ENCODE measurements around the gene CDK15.

CDK15 gene

DNA sequence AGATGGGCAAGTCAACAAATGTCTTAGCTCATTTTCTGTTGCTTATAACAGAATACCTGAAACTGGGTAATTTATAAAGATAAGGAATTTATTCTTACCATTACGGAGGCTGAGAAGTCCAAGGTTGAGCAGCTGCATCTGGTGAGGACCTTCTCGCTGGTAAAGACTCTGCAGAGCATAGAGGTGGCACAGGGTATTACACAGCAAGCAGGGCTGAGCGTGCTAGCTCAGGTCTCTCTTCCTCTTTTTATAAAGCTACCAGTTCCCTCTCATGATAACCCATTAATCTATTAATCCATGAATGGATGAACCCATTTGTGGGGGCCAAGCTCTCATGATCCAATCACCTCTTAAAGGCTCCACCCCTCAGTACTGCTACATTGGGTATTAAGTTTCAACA, 109.1 kb downstream of the CDK15 start:
- no peak for DNase-seq

DNA sequence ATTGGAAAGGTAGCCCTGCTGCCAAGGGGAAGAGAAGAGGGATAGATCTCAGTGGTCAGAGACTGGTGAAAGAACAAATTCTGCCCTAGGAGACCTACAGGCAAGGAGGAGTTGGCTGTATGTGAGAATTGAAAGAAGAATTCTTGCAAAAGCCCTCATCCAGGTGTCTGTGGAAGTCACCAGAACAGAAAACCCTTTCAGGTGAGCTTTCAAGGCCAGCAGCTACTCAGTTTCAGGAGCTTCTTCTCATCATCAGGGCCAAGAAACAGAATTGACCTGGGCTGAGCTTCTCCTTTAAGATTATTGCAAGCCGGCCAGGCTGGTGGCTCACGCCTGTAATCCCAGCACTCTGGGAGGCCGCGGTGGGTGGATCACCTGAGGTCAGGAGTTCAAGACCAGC, 110.2 kb downstream of the CDK15 start:
- DNase-seq, result no peak

DNA sequence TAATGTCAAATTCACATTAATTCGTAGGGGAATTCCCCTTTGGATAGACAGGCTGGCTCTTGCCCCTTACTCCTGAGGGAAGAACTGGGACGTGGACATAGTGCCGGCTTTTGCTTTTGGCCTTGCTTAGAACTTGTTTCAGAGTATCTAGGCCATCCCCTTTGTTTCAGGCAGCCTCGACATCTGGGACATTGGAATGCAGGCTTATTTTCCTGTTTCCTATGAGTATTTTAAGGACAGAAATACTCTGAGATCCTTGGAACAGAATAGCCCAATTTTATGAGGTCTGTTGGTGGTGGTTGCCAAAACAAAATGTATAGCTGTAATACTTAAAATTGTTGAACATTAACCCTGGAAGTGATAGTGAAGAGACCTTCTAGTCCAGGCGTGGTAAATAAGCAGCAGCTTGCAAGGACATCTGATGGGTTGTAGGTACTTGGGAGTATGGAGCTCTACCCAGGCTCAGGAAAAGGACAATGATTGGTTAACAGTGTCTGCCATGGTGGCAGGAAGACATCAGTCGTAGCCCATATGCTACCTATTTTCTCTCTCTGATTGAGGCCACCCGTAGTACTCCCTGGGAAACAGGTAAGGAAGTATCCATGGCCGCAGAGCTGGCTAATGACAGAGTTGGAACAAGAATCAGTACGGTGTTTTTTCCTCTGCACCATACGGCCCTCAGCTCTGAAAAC, 112.4 kb downstream of the CDK15 start:
- DNase-seq, result no peak

DNA sequence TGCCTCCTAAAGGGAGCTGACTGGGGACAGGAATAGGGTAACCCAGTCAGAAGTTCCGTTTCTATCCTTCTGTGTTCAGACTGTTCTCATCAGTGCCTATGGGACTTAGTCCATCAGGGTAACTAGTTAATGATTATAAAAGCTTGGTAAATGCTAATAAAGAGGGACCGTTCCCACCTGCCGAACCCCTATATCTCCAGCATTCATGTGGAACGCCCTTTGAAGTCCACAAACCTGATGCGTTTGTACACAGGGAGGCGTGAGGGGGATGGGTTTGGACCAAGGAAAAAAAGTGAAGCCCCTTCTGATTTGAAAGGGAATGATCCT, 112.9 kb downstream of the CDK15 start:
- no peak for DNase-seq

DNA sequence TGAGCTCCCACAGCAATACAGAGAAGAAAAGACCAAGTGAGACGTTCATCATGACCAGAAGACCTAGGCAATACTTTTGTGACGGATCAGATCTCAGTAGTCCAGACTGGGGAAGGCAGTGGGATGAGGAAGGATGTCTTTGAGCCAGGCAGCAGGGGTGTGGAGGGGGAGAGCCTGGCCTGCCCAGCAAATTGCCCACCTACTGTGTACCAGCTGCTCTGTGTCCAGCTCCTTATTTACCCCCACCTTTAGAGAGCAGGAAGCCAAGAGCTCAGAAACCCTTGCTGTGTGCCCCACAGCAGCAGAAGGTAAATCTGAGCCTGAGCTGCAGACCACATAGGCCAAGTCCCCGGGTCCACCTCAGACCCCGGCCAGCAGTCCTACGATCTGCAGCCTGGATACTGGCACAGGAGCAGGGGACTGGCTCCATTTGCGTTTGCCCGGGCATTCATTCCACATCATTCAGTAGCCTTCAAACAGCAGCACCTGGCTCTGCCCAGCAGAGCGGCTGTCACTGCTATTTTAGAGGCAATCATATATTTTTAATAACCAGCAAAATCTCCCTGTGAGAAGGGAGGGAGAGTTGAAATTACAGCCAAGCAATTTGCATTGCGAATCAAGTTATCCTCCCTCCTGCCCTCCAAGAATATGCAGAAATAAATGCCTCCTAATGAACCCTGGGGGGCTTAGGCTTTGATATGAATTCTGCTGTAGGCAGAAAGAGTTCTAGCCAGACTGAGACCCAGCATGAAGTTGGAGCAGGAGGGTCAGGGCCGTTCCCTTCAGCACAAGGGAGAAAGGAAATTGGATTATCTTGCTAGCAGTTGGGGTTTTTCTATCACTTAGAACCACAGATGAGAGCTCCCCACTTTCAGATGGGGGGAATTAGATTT, 117.3 kb downstream of the CDK15 start:
- no peak for DNase-seq

DNA sequence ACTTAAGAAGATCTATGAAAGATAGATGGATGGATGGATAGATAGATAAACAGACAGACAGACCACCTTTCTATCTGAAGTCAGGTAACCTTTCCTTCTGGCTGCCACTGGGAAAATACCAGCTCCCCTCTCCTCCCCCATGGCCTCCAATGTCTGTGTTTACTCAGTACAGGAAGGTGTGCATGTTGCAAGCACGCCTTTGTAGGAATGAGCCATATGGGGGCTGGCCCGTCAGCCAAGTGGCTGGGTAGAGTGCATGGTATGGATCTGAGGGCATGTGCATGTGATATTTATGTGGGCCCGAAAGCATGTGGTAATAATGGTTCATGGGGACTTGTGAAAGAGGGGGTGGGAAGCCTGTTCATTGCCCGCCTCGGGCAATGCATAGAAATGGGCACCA, 118.1 kb downstream of the CDK15 start:
- DNase-seq, result no peak

DNA sequence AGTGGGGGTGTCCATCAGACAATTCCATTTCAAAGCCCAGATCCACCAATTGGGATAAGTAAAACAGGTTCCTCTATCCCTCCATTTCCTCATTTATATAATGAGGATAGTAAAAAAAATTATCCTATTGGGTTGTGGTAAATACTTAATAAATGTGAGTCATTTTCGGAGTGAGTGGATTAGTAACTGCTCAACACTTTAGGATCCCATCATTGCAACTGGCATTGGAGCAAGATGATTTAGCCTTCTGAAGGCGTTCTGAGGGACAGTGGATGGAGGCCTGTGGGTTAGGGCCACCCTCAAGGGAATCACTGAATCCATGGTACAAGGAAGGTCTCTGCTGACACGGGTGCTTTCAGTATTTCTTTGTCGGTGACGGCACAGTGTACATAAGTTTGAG, 118.7 kb downstream of the CDK15 start:
- DNase-seq, result no peak

DNA sequence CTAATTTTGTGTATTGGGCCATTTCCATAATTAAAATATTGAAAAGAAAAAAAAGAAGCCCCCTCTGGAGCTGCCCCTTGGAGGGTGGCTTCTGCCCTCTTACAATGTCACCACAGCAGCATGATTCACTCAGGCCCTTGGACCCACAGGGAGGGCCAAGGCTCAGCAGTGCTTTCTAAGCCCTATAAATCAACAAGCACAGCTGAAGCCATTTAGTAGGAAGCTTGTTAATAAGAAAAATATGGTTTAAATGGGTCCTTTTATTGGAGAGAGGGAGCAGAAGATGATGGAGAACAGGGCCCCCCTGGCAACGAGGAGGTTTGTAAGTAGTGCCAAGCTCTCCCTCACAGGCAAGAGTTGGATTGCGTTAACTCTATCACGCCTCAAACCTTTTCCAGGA, 119.7 kb downstream of the CDK15 start:
- DNase-seq, result no peak

DNA sequence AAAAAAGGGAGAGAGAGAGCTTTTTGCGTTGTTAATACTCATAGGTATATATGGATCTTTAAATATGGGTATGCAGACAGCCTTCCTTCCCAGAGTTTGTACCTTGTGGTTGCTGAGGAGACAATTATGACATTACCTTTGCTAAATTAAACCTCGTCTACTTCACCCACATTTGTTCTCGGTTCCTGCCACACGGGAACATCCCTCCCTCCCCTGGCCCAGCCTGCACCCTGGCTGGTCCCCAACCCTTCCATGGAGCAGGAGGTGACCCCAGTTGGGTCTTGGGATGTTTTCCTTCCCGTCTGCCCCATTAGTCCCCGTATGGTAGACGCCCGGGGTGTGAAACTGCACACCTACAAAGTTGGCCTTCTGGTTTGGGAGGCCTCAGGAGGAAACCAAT, 122.0 kb downstream of the CDK15 start:
- no peak for DNase-seq

DNA sequence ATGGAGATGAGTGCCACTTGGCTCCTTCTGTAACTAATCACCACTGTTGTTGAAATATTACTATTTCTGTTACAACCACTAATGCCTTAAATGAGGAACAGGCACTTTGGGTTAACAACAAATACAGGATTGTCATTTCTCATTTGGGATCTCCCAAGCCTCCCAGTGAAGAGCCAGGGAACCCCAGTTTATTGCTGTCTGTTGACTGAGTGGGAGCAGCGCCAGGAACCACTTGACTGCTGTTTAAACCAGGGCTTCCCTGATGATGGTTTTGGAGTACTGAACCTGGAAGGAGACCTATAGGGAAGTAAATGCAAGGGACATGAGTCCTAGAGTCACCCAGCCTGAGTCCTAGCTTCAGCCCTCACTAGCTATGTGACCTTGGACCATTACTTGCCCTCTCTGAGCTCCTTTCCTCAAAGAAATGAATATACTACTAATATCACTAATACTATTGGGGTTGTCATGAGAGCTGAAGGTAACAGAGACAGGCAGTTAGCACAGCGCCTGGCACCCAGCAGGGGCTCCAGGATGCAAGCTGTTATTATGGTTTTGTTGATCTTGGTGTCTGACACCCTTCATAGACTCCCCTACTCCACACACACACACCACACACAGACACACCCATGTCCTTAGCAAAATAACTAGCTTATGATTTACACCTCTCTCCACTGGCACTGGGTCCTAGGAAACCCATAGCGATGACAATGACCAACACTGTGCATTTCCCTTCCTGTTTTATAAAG, 123.1 kb downstream of the CDK15 start:
- DNase-seq, result no peak

DNA sequence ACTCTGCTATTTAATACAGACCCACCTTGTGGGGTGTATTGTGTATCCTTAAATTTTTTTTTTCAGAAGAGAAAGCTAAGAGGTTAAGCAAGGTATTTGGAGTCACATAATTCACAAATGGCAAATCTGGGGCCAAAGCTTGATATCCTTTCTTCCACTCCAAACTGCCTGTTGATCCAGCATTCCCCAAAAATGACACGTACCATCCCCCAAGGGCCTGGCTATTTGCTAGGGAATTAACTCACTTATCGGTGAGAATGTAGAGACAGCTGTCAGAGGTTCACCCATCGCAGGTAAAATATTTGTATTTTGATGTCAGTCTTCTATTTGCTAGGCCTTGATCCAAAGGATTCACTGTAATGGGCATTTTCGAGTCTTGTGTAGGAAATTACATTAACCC, 123.7 kb downstream of the CDK15 start:
- DNase-seq, result no peak

DNA sequence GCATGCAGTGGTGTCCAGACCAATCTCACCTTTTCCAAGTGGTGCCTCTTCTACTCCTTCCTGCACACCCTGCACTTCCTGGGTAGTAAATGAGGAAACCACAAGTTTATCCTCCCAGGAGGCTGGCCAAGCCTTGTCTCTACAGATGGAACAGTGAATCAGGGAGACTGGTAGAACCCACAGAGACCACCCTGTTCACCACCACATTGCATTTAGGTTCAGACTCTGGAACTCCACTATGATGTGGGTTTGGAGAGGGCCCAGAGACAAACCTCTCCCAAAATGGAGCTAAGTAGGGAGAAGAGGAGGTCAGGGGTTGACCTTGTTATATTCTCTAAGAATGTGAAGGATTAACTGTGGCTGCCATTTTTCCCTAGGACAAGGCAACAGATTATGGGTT, 124.5 kb downstream of the CDK15 start:
- DNase-seq, result no peak

DNA sequence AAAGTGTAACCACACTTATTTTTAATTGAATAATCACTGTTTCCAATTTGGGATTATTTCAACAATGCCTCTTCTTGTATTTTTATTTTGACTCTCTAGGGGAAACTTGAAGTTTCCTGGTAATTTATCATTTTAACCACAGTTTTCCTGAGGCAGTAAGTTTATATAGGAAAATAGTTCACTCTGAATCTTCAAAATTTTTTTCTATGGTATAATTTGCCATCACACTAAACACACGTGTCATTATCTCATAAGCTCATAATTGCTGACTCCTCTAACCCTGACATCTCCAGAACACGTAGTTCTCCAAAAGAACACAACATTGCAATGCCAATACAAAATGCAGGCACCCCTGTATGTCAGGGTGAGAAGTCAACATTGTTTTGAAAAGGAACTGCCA, 125.1 kb downstream of the CDK15 start:
- no peak for DNase-seq

DNA sequence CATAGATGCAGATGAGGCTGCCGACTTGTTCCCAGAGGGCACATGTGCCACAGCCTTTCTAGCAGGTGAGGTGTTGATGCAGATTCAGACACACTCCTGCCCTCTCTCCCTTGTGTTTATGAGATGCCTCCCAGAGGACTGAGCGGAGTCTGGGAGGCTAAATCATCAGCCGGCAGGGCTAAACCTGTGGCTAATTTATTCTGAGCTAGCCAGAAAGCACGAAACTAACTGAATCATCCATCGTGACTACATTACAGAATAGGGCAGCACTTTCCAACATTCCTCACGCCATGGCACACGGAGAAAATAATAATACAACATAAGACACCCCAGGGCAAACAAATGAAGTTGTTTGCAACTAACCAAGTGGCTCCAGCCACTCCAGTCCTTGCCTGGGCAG, 125.6 kb downstream of the CDK15 start:
- no peak for DNase-seq

DNA sequence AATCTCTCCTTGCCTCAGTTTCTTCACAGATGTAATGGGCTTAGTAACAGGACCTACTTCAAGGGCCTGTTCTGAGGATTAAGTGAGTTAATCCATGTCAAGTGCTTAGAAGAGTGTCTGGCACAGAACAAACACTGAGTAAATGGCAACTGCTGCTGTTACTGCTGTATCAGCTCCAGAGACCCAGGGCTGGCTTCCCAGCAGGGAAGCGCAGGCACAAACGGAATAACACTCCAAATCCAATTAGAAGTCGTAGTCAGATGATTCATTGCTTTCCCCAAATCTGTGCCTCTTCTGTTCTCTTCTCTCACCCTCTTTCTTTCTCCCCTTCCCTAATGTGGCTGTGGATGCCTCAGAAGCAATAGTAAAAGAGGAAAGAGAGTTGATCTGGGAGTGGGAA, 126.2 kb downstream of the CDK15 start:
- DNase-seq, result no peak

DNA sequence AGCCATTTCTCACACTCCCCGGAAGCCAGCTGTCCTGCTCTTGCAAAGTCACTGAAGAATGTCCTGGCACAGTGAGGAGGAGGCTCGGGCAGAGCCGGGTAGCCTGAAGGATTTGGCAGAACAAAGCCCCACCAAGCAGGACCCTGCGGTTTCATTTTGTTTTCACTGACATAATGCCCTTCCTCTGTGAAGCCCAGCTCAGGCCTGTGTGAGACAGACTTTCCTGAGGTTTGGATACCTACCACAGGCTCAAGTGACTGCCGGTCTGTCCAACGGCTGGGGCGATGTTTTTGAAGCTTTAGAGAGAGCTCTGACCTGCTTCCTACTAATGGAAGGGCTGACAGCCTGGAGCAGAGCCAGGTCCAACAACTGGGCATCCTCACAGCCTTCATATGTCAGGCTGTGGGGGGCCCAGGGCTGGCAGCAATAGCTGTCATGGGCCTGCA, 127.5 kb downstream of the CDK15 start:
- no peak for DNase-seq

DNA sequence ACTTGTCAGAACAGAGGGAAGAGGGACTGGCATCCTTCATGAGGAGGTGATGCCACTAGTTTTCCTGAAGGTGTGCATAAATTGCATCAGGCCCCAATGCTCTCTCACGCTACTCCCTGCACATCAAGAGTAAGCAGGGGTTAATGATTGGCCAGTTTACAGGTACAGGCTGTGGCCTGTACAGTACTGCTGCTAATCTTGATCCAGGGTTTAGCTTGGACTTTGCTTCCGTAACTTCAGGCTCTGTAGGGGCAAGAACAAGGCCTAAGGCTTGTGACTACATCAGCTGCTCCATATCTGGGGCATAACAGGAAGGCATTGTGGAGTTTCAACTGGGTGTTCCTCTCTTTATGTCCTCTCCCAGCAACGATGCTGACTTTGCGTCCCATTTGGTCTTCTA, 130.5 kb downstream of the CDK15 start:
- DNase-seq, result no peak

DNA sequence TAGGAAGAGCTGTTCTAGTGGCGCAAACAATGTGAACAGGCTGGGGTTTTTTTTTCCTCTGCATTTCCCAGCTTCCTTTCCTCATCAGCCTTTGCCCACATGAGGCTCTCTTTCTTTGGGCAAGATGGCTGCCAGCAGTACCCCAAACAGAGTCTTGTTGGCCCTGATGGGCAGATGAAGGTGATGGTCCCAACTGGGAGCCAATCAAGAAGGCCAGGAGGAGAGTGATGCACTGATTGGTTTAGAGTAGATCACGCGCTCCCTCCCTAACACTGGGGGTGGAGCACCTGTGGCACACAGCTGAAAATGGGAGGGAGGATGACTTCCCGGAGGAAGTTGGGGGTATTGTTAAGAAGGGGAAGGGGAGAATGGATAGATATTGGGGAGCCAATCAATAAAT, 131.0 kb downstream of the CDK15 start:
- DNase-seq, result no peak

DNA sequence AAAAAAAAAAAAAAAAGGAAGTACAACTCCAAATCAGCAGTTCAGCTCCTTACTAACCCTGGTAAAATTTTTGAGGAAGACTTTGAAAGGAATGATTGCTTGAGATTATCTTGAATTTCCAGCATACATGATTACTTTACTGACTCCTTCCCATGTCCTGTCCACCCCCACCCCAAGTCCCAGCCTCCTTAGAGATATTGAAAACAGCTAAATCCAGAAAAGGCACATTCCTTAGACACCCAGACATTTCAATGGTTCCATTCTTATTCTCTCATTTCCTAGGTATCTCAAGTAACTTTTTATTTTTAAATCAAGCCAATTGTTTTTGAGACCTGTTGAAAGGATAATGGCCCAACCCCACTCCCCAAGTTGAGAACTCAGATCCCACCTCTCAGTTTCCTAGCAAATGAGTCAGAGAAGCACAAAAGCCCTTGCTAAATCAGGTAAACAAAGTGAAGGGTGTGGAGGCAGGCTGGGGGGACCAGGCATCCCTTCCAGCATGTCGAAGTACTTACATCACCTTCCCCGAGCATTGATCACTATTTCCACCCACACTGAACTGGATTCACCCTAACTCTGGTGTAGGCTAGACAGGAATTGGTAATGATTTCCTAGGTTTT, 131.9 kb downstream of the CDK15 start:
- DNase-seq, result no peak

DNA sequence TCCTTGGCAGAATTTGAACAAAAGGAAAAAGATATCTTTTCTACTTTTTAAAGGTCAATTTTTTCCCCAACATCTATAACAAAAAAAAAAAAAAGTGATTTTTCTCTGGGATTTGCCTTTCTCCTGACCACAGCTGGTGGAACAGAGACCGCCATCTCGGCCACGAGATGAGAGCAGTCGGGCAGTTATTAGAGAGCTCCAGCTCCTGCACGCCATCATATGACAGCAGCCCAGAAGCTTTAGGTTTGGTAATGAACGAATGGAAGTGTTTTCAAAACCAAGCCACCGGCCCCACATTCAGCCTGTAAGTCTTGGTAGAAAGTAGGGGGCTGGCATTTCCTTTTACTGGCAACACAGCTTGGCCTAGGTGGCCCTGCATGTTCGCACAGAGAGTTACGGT, 132.4 kb downstream of the CDK15 start:
- no peak for DNase-seq

DNA sequence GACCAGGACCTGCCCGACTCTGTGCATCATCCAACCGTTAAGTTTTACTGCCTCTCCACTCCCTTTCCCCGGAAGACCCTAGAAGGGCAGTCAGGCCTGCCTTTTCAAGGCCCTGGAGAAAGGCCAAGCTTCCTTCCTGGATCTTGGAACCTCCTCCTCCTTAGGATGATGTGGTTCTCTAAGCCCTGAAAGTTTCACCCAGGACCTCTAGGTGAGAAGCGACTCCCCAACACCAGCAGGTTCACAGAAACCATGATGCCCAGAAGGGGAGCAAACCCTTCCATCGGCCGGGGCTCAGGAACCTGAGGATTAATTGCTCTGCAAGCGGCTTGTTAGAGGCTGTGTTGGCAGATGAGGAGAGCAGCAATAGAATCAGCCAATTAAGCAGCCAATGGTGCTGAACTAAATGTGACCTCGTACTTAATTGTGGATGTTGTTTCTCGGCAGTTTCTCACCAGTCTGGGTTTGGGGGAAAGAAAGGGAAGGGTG, 133.2 kb downstream of the CDK15 start:
- DNase-seq, result no peak

DNA sequence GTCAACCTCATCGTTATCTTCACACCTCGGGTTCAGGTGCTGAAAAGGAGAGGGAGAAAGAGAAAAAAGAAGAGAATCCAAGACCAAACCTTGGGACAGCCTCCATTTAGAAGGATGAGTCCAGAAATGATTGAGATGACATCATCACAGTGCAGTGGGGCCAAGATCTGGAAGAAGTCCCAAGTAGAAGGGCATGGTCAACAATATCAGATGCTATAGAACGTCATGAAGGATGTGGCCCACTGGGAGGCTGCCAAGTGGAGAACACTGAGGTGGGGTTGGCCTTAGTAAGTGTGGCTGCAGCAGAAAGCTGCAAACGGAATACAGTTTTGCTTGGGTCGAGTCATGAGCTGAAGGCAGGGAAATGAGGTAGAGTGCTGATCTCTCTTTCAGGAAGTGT, 136.2 kb downstream of the CDK15 start:
- DNase-seq, result no peak

Measured in CD4-positive, alpha-beta T cell treated with Interleukin-4 for 4 hours (primary cell).